Amniotic epithelial cell (primary cell): Measurements from ENCODE around the gene PRUNE2.
"Not testable (repeated sequence)": the region's sequence is repeated elsewhere in the genome, so short reads cannot be mapped to it uniquely, and the experiment has no call there.

Experiments used
- DNase-seq: peaks from one replicate; pipeline ENCODE4 v3.0.0-alpha.2; 2010; ENCODE audit warnings: low read depth

Gene PRUNE2

GRCh38 chr9:76863832-76864231, 42.1 kb downstream of the PRUNE2 start:
- DNase-seq: no peak

GRCh38 chr9:76859860-76860259, 46.1 kb downstream of the PRUNE2 start:
- DNase-seq: no peak

- not testable (repeated sequence) for DNase-seq
Observed at GRCh38 chr9:76858248-76858647, 47.7 kb downstream of the PRUNE2 start.

- no peak for DNase-seq
Observed at GRCh38 chr9:76856016-76856415, 49.9 kb downstream of the PRUNE2 start.

- no peak for DNase-seq
Observed at GRCh38 chr9:76855015-76855414, 50.9 kb downstream of the PRUNE2 start.

GRCh38 chr9:76852026-76852425, 53.9 kb downstream of the PRUNE2 start:
- no peak for DNase-seq

GRCh38 chr9:76846297-76846696, 59.6 kb downstream of the PRUNE2 start:
- DNase-seq: no peak

- no peak for DNase-seq
Observed at GRCh38 chr9:76845254-76845653, 60.7 kb downstream of the PRUNE2 start.

GRCh38 chr9:76835571-76836283, 70.2 kb downstream of the PRUNE2 start:
- peak; percentile 91 for DNase-seq

GRCh38 chr9:76828447-76828846, 77.5 kb downstream of the PRUNE2 start:
- peak; percentile 51 for DNase-seq

GRCh38 chr9:76827296-76828080, 78.4 kb downstream of the PRUNE2 start:
- no peak for DNase-seq

- DNase-seq: no peak
Observed at GRCh38 chr9:76820431-76820830, 85.5 kb downstream of the PRUNE2 start.

GRCh38 chr9:76818271-76818670, 87.6 kb downstream of the PRUNE2 start:
- peak; percentile 96 for DNase-seq

GRCh38 chr9:76817489-76817888, 88.4 kb downstream of the PRUNE2 start:
- peak; percentile 90 for DNase-seq

- DNase-seq: no peak
Observed at GRCh38 chr9:76812591-76812990, 93.3 kb downstream of the PRUNE2 start.

GRCh38 chr9:76810377-76810957, 95.4 kb downstream of the PRUNE2 start:
- DNase-seq: peak; percentile 71

- DNase-seq: no peak
Observed at GRCh38 chr9:76808636-76809035, 97.3 kb downstream of the PRUNE2 start.

GRCh38 chr9:76803762-76804161, 102.2 kb downstream of the PRUNE2 start:
- DNase-seq: no peak

GRCh38 chr9:76803083-76803482, 102.8 kb downstream of the PRUNE2 start:
- no peak for DNase-seq

GRCh38 chr9:76800901-76801300, 105.0 kb downstream of the PRUNE2 start:
- DNase-seq: no peak

GRCh38 chr9:76799473-76799872, 106.4 kb downstream of the PRUNE2 start:
- no peak for DNase-seq

- DNase-seq: no peak
Observed at GRCh38 chr9:76798527-76798926, 107.4 kb downstream of the PRUNE2 start.

GRCh38 chr9:76796296-76796695, 109.6 kb downstream of the PRUNE2 start:
- no peak for DNase-seq
